Kidney glomerular epithelial cell (primary cell): ENCODE results near the gene UCHL5.

Experiments used
- DNase-seq: peaks from one replicate; lab custom pipeline; 2025; lab: John Stamatoyannopoulos, UW

The UCHL5 gene

GRCh38 chr1:192967211-192967877, 91.8 kb downstream of the UCHL5 start:
- DNase-seq = no peak

- DNase-seq = no peak
Measured at GRCh38 chr1:192966073-192966472, 93.1 kb downstream of the UCHL5 start.

- DNase-seq = no peak
Measured at GRCh38 chr1:192962901-192963300, 96.3 kb downstream of the UCHL5 start.
